Measurements from ENCODE around the gene ADGRL3.

GRCh38 chr4:61320154-61320553, 120.0 kb downstream of the ADGRL3 start:
- TF ChIP-seq POLR2AphosphoS5 (IDR thresholded peaks at IDR 0.05) (no peak), CTCF (IDR thresholded peaks at IDR 0.05) (no peak), POLR2A (IDR thresholded peaks at IDR 0.05) (no peak), EP300 (IDR thresholded peaks at IDR 0.05) (no peak)
